Omental fat pad (tissue), 4 donors: ENCODE results near the gene PPIH. TPM values are rescaled to one million over a fixed set of nuclear protein-coding genes. Genes with fewer than 3 reads are reported as not detected.

Experiments
- ATAC-seq: fragments of 150-250 bp; one replicate; pipeline ENCODE4 v1.9.1; 2016; ENCODE audit warnings: mild to moderate bottlenecking, moderate library complexity; ENCODE audit not compliant: low FRiP score
- DNase-seq: peaks from one replicate; pipeline ENCODE4 v3.0.0-alpha.2; 2019; ENCODE audit warnings: low spot score
- CTCF ChIP-seq, 3 donors: fragments of 450-650 bp; IDR thresholded peaks; one replicate each; pipeline ENCODE4 v1.5.1; 2016 to 2017; ENCODE audit warnings: antibody characterized with exemption in 3 of 3, mild to moderate bottlenecking in 3 of 3, moderate library complexity in 2 of 3
- total RNA-seq, 4 donors: library from RNA; depleted of rRNA; stranded (reverse); fragments of >200 nt; gene quantifications; one replicate each; pipeline ENCODE4 v1.1.0, GENCODE V29; 2016

The PPIH gene
- total RNA-seq, 4 donors from 2014 or later = 14.9 to 29.3 (median 20.8) TPM

GRCh38 chr1:42657201-42657600, 1.0 kb upstream of the PPIH start:
- ATAC-seq (no peak), DNase-seq (no peak)
- TF ChIP-seq CTCF (IDR thresholded peaks at IDR 0.05) = no peak

- DNase-seq (no peak), ATAC-seq (no peak)
- no peak for TF ChIP-seq CTCF (IDR thresholded peaks at IDR 0.05)
These were observed 684 bp downstream of the PPIH start for GRCh38 chr1:42658877-42659337.

- no peak for DNase-seq
- TF ChIP-seq CTCF (IDR thresholded peaks at IDR 0.05) = no peak
- ATAC-seq = no peak
These were observed 2.8 kb downstream of the PPIH start for GRCh38 chr1:42660907-42661500.

- DNase-seq (no peak), ATAC-seq (no peak)
- no peak for TF ChIP-seq CTCF (IDR thresholded peaks at IDR 0.05)
These were observed 11.7 kb downstream of the PPIH start for GRCh38 chr1:42669936-42670335.

- ATAC-seq = no peak
- no peak for DNase-seq
- no peak for TF ChIP-seq CTCF (IDR thresholded peaks at IDR 0.05)
These were observed 12.2 kb downstream of the PPIH start for GRCh38 chr1:42670425-42670824.

- no peak for TF ChIP-seq CTCF (IDR thresholded peaks at IDR 0.05)
- no peak for ATAC-seq
These were observed 16.0 kb downstream of the PPIH start for GRCh38 chr1:42674214-42674613.

GRCh38 chr1:42674682-42675081, 16.5 kb downstream of the PPIH start:
- ATAC-seq = no peak
- no peak for TF ChIP-seq CTCF (IDR thresholded peaks at IDR 0.05)
- no peak for DNase-seq

More at GRCh38 chr1:42674214-42674613, 16.0 kb downstream of the PPIH start:
- no peak for DNase-seq
